ENCODE measurements around the gene SERBP1. TPM values are rescaled to one million over a fixed set of nuclear protein-coding genes. Genes with fewer than 3 reads are reported as not detected.

Gene SERBP1
- total RNA-seq, 1 experiment from 2014 or later: 312 TPM

GRCh38 chr1:67476006-67476482 lies 45.8 kb upstream of the SERBP1 start:
- POLR2A ChIA-PET (ENCODE audit: unreplicated experiment): no interaction called here
- Histone ChIP-seq H4K20me1 (ENCODE audit: insufficient read depth) (no peaks in the 10 kb centered on the region), H3K4me1 (replicated peaks; ENCODE audit: insufficient read depth) (0 out of 2 replicates have a peak, but pooled peaks cover 3% of the 10 kb centered on the region), H3K9me3 (ENCODE audit: insufficient read depth, low read depth) (no peaks in the 10 kb centered on the region), H3K36me3 (ENCODE audit: low read depth) (no peaks in the 10 kb centered on the region), H3K27ac (no peak overlapping the region), H3K4me3 (no peak overlapping the region), H2AFZ (no peak overlapping the region), H3K9me2 (ENCODE audit: insufficient read depth) (no peaks in the 10 kb centered on the region), H3K27me3 (ENCODE audit: insufficient read depth, low read depth) (no peaks in the 10 kb centered on the region), H3F3A (ENCODE audit: insufficient read depth, low read depth) (no peaks in the 10 kb centered on the region), H3K4me2 (no peak overlapping the region), H3K79me2 (ENCODE audit: low read depth) (no peaks in the 10 kb centered on the region)
- CTCF ChIA-PET: no interaction called here
- no TSS peak for BruUV-seq (replicated peaks)
- TF ChIP-seq EZH2 (IDR thresholded peaks at IDR 0.05; ENCODE audit: low read depth): no peak
- TF ChIP-seq, protein P1, sequence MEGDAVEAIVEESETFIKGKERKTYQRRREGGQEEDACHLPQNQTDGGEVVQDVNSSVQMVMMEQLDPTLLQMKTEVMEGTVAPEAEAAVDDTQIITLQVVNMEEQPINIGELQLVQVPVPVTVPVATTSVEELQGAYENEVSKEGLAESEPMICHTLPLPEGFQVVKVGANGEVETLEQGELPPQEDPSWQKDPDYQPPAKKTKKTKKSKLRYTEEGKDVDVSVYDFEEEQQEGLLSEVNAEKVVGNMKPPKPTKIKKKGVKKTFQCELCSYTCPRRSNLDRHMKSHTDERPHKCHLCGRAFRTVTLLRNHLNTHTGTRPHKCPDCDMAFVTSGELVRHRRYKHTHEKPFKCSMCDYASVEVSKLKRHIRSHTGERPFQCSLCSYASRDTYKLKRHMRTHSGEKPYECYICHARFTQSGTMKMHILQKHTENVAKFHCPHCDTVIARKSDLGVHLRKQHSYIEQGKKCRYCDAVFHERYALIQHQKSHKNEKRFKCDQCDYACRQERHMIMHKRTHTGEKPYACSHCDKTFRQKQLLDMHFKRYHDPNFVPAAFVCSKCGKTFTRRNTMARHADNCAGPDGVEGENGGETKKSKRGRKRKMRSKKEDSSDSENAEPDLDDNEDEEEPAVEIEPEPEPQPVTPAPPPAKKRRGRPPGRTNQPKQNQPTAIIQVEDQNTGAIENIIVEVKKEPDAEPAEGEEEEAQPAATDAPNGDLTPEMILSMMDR (conservative IDR thresholded peaks at IDR 0.05): no peak
- intact Hi-C loops (cut with micrococcal nuclease; ENCODE audit: unreplicated experiment): loop anchor here (5.0 kb wide), 1 partner anchor 44 kb away; the partner anchor contains the start of gene SERBP1
- DNase-seq: no peak

DNA sequence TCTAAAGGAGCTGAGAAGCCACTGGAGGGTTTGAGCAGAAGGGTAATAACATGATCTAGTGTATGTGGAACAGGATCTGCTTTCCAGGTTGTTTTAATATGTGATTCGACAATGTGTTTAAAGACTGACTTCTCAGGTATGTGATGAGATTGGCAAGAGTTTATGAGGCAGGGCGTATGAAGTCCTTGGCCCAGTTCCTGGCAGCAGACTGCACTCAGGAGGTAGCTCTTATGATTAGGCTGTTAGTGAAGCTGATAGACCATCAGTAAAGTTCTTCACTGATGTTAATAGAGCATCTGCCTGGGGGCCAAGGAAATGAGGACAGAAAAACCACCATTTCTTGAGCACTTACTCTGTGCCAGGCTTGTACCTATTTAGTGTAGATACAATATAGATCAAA lies 41.9 kb upstream of the SERBP1 start:
- Histone ChIP-seq H3K4me3 (no peak overlapping the region), H3K36me3 (ENCODE audit: low read depth) (no peaks in the 10 kb centered on the region), H3K27ac (no peak overlapping the region), H3K4me2 (no peak overlapping the region), H2AFZ (no peak overlapping the region), H3F3A (ENCODE audit: insufficient read depth, low read depth) (no peaks in the 10 kb centered on the region), H3K9me2 (ENCODE audit: insufficient read depth) (no peaks in the 10 kb centered on the region), H3K27me3 (ENCODE audit: insufficient read depth, low read depth) (no peaks in the 10 kb centered on the region), H3K79me2 (ENCODE audit: low read depth) (no peaks in the 10 kb centered on the region), H4K20me1 (ENCODE audit: insufficient read depth) (no peaks in the 10 kb centered on the region), H3K9me3 (ENCODE audit: insufficient read depth, low read depth) (no peaks in the 10 kb centered on the region), H3K4me1 (replicated peaks; ENCODE audit: insufficient read depth) (peaks cover 12% of the 10 kb centered on the region)
- BruUV-seq (replicated peaks): no TSS peak
- ChIA-PET CTCF (interaction anchor here (1.6 kb wide), 1 partner anchor 29 kb away, joined by 7 read pairs; no protein-coding TSS in a partner anchor), POLR2A (ENCODE audit: unreplicated experiment) (no interaction called here)
- TF ChIP-seq, protein P1 (conservative IDR thresholded peaks at IDR 0.05): no peak
- no peak for TF ChIP-seq EZH2 (IDR thresholded peaks at IDR 0.05; ENCODE audit: low read depth)
- intact Hi-C loops (cut with micrococcal nuclease; ENCODE audit: unreplicated experiment): no loop called here
- no peak for DNase-seq

DNA sequence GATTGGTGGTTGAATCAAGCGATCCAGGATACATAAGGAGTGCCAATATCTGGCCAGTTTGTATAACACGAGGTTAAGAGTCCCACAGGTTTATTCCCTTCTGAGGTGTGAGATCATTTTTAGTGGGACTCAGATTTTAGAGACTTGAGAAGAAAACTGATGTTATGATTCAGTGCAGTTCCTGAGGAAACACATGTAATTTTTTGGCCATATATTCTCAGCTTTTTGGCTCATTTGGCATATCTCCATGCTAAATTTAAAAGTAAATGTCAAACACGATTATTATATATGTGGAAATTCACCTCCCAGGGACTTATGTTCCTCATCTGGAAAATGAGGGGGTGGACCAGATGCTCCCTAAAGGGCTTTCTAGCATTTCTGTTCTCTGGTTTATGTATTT lies 39.2 kb upstream of the SERBP1 start:
- ChIA-PET CTCF (no interaction called here), POLR2A (ENCODE audit: unreplicated experiment) (no interaction called here)
- Histone ChIP-seq H4K20me1 (ENCODE audit: insufficient read depth) (no peaks in the 10 kb centered on the region), H3K27ac (no peak overlapping the region), H3K4me3 (no peak overlapping the region), H3K9me3 (ENCODE audit: insufficient read depth, low read depth) (no peaks in the 10 kb centered on the region), H3K27me3 (ENCODE audit: insufficient read depth, low read depth) (no peaks in the 10 kb centered on the region), H3K9me2 (ENCODE audit: insufficient read depth) (no peaks in the 10 kb centered on the region), H3K79me2 (ENCODE audit: low read depth) (no peaks in the 10 kb centered on the region), H3K36me3 (ENCODE audit: low read depth) (no peaks in the 10 kb centered on the region), H3F3A (ENCODE audit: insufficient read depth, low read depth) (no peaks in the 10 kb centered on the region), H3K4me1 (replicated peaks; ENCODE audit: insufficient read depth) (peaks cover 12% of the 10 kb centered on the region), H2AFZ (no peak overlapping the region), H3K4me2 (no peak overlapping the region)
- intact Hi-C loops (cut with micrococcal nuclease; ENCODE audit: unreplicated experiment): no loop called here
- BruUV-seq (replicated peaks): no TSS peak
- TF ChIP-seq EZH2 (IDR thresholded peaks at IDR 0.05; ENCODE audit: low read depth): no peak
- TF ChIP-seq, protein P1 (conservative IDR thresholded peaks at IDR 0.05): no peak
- DNase-seq: no peak
